ENCODE measurements around the gene AFF4. TPM values are rescaled to one million over a fixed set of nuclear protein-coding genes. Genes with fewer than 3 reads are reported as not detected.

AFF4 gene
- total and polyA plus RNA-seq, 9 of the 15 experiments (the other 6 are each of a cell fraction or from before 2014, with no cell fraction given) = 1.7 to 25.8 (median 17.9) TPM

DNA sequence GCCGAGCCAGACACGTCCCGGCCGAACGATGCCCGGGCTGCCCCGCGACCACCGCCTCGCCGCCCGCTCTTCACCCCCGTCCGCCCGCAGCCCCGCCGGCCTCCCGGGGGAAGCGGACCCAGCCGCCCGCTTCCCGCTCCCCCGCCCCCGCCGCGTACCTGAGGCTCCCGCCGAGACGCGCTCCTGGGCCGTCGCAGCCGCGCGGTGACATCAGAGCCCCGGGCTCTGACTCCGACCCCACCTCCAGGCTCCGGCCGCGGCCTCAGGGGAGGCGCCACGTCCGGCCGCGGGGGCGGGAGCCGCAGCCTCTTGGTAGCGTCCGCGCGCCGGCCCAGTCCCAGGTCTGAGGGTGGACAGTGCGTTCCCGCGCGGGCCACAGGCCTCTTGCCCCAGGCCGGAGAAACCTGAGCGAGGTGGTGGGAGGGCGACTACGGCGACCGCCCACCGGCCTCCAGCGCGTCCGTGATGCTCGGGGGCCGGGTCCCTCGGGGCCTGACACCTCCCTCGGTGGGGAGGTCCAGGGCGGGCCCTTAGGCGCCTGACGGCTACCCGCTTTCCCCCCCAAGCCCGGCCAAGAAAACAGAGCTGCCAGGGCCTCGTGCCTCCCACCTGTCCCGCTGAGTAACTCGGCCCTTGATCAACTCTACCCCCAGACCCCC is 132.9 kb downstream of the AFF4 start, which contains the start of gene SHROOM1 (continued):
- TF ChIP-seq FOXM1 (IDR thresholded peaks at IDR 0.05; ENCODE audit: low read depth) (no peak), FOXM1 (CRISPR knock-in tag; IDR thresholded peaks at IDR 0.05; ENCODE audit: low read depth) (no peak), SNRNP70 (optimal IDR thresholded peaks at IDR 0.05; ENCODE audit: low read depth, low read length) (no peak), RAD21 (CRISPR knock-in tag; conservative IDR thresholded peaks at IDR 0.05 in 1 of 2, IDR thresholded peaks at IDR 0.05 in 1 of 2) (peak in 1 of 2 experiments; percentile 18; a peak in 1 of 4 replicates), NCOA2 (IDR thresholded peaks at IDR 0.05; ENCODE audit: partially characterized antibody in 2 of 2) (no peak), GABPB2 (CRISPR knock-in tag; conservative IDR thresholded peaks at IDR 0.05) (no peak), POLR2A (conservative IDR thresholded peaks at IDR 0.05) (peak; percentile 85), ATF7 (IDR thresholded peaks at IDR 0.05) (peak; percentile 94), LARP7 (IDR thresholded peaks at IDR 0.05) (no peak), PPARD (CRISPR knock-in tag; IDR thresholded peaks at IDR 0.05) (no peak), ELF4 (CRISPR knock-in tag; IDR thresholded peaks at IDR 0.05) (no peak), SPI1 (IDR thresholded peaks at IDR 0.05; ENCODE audit: borderline replicate concordance, low read depth, low read length) (no peak), YY1 (IDR thresholded peaks at IDR 0.05; ENCODE audit: borderline replicate concordance in 1 of 3, control insufficient read depth in 1 of 3, extremely low read depth in 1 of 3, insufficient read depth in 3 of 3, insufficient read length in 1 of 3, insufficient replicate concordance in 2 of 3, low read depth in 1 of 3, low read length in 2 of 3) (peak in 2 of 3 experiments; percentile 37 to 72), HMGN3 (IDR thresholded peaks at IDR 0.05; ENCODE audit: borderline replicate concordance, extremely low read depth, insufficient read length, low read depth, low read length) (peak; percentile 85), DACH1 (IDR thresholded peaks at IDR 0.05; ENCODE audit: partially characterized antibody) (no peak), ZNF76 (CRISPR knock-in tag; IDR thresholded peaks at IDR 0.05; ENCODE audit: borderline replicate concordance) (0 out of 2 replicates have a peak, but pooled peaks have one; percentile 71), DLX4 (CRISPR knock-in tag; IDR thresholded peaks at IDR 0.05) (no peak), TFAM (CRISPR knock-in tag; conservative IDR thresholded peaks at IDR 0.05) (no peak), ZNF354B (CRISPR knock-in tag; IDR thresholded peaks at IDR 0.05) (no peak), TCF7 (IDR thresholded peaks at IDR 0.05; ENCODE audit: borderline replicate concordance) (no peak), HNRNPL (IDR thresholded peaks at IDR 0.05; ENCODE audit: low read depth, low read length) (no peak), CBFB (CRISPR knock-in tag; IDR thresholded peaks at IDR 0.05) (no peak), FIP1L1 (IDR thresholded peaks at IDR 0.05; ENCODE audit: low read depth, low read length, poor library complexity, severe bottlenecking) (no peak)

All from K562 (cell line).